K562 (cell line): ENCODE results near the gene CLEC3B.

Source experiments
- CBFB ChIP-seq: sonication (generic); formaldehyde crosslinking; IDR thresholded peaks from 2 replicates; pipeline ENCODE4 v1.4.0; 2020; ENCODE audit warnings: mild to moderate bottlenecking, missing genetic modification reagents
- CTCF ChIP-seq, 3 experiments: IDR thresholded peaks in 2 of 3; conservative IDR thresholded peaks in 1 of 3; 2 replicates each; pipeline ENCODE4 v1.5.1; 2011 to 2012; ENCODE audit warnings: low read length in 3 of 3, mild to moderate bottlenecking in 3 of 3, control low read depth in 2 of 3, improper control_type of control experiment in 1 of 3, inconsistent platforms in 1 of 3, low read depth in 1 of 3, mixed read lengths in 1 of 3, moderate library complexity in 1 of 3; ENCODE audit not compliant: insufficient read depth in 2 of 3
- FOS ChIP-seq: IDR thresholded peaks from 3 replicates; pipeline ENCODE4 v1.6.1; 2011; ENCODE audit not compliant: insufficient read length; ENCODE audit errors: extremely low read depth
- KLF10 ChIP-seq: fragments of 250-450 bp; sonication (Bioruptor Pico); IDR thresholded peaks from 2 replicates; pipeline ENCODE4 v1.6.1; 2021; ENCODE audit warnings: matching md5 sums
- NFATC3 ChIP-seq: fragments of 450-650 bp; IDR thresholded peaks from 2 replicates; pipeline ENCODE4 v1.6.1; 2017; ENCODE audit warnings: mild to moderate bottlenecking
- POLR2A ChIP-seq: fragments of 450-650 bp; conservative IDR thresholded peaks from 2 replicates; pipeline ENCODE4 v1.6.1; 2016
- VEZF1 ChIP-seq: fragments of 200-800 bp; sonication (Bioruptor generic); IDR thresholded peaks from 2 replicates; pipeline ENCODE4 v1.6.1; 2017; ENCODE audit warnings: missing genetic modification characterization, missing compliant biosample characterization
- ZNF239 ChIP-seq: fragments of 250-450 bp; sonication (Bioruptor Pico); IDR thresholded peaks from 2 replicates; pipeline ENCODE4 v1.4.0; 2020; ENCODE audit warnings: mild to moderate bottlenecking
- TF ChIP-seq, protein P1 (sequence below): fragments of 150-350 bp; conservative IDR thresholded peaks from 2 replicates; pipeline ENCODE4 v1.6.1; 2014; ENCODE audit warnings: low read length

DNA sequence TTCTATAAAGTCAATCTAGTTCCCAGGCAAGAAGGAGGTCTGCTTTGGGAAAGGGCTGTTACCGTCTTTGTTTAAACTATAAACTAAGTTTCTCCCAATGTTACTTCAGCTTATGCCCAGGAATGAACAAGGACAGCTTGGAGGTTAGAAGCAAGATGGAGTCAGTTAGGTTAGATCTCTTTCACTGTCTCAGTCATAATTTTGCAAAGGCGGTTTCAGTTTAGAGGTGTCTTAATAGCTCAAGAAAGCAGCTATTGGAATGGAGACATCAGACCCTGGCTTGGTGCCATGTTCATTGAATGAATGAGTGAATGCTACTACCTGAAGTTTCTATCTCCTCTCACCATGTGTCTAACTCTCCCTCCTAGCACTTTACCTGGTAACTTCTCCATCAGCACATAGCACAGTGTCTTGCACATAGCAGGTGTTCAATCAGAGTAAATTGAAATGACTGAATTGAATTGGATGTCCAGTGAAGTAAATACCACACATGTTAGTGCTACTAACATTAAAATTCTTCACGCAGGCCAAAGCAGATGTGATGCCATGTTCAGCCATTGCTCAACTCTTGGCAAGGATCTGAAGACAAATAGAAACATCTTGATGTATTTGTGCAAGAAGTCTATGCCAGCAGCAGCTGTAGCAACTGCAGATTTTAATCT, 28.2 kb downstream of the CLEC3B start:
- no peak for TF ChIP-seq VEZF1 (CRISPR knock-in tag)
- no peak for TF ChIP-seq CTCF (IDR thresholded peaks at IDR 0.05 in 2 of 3, conservative IDR thresholded peaks at IDR 0.05 in 1 of 3; ENCODE audit: insufficient read depth in 2 of 3, low read depth in 1 of 3, low read length in 3 of 3)
- no peak for TF ChIP-seq POLR2A
- peak; percentile 90 for TF ChIP-seq ZNF239
- TF ChIP-seq, protein P1, sequence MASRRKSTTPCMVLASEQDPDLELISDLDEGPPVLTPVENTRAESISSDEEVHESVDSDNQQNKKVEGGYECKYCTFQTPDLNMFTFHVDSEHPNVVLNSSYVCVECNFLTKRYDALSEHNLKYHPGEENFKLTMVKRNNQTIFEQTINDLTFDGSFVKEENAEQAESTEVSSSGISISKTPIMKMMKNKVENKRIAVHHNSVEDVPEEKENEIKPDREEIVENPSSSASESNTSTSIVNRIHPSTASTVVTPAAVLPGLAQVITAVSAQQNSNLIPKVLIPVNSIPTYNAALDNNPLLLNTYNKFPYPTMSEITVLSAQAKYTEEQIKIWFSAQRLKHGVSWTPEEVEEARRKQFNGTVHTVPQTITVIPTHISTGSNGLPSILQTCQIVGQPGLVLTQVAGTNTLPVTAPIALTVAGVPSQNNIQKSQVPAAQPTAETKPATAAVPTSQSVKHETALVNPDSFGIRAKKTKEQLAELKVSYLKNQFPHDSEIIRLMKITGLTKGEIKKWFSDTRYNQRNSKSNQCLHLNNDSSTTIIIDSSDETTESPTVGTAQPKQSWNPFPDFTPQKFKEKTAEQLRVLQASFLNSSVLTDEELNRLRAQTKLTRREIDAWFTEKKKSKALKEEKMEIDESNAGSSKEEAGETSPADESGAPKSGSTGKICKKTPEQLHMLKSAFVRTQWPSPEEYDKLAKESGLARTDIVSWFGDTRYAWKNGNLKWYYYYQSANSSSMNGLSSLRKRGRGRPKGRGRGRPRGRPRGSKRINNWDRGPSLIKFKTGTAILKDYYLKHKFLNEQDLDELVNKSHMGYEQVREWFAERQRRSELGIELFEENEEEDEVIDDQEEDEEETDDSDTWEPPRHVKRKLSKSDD: no peak
- TF ChIP-seq FOS: no peak
- no peak; the same call in 1 of the 2 replicates for TF ChIP-seq KLF10 (CRISPR knock-in tag)
- no peak for TF ChIP-seq CBFB (CRISPR knock-in tag)
- no peak for TF ChIP-seq NFATC3
